Measurements from ENCODE around the gene HOXA9.

- TF ChIP-seq, protein P1, sequence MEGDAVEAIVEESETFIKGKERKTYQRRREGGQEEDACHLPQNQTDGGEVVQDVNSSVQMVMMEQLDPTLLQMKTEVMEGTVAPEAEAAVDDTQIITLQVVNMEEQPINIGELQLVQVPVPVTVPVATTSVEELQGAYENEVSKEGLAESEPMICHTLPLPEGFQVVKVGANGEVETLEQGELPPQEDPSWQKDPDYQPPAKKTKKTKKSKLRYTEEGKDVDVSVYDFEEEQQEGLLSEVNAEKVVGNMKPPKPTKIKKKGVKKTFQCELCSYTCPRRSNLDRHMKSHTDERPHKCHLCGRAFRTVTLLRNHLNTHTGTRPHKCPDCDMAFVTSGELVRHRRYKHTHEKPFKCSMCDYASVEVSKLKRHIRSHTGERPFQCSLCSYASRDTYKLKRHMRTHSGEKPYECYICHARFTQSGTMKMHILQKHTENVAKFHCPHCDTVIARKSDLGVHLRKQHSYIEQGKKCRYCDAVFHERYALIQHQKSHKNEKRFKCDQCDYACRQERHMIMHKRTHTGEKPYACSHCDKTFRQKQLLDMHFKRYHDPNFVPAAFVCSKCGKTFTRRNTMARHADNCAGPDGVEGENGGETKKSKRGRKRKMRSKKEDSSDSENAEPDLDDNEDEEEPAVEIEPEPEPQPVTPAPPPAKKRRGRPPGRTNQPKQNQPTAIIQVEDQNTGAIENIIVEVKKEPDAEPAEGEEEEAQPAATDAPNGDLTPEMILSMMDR (optimal IDR thresholded peaks at IDR 0.05 in 1 of 3, IDR thresholded peaks at IDR 0.05 in 1 of 3, conservative IDR thresholded peaks at IDR 0.05 in 1 of 3; ENCODE audit: extremely low read depth in 1 of 3, insufficient read depth in 2 of 3, low read length in 3 of 3): no peak
- no peak for TF ChIP-seq EZH2 (IDR thresholded peaks at IDR 0.05; ENCODE audit: low read length)
Observed at GRCh38 chr7:27163288-27164044, 1.9 kb downstream of the HOXA9 start.

All from keratinocyte (primary cell).